Measurements from ENCODE around the gene RASSF8. TPM values are rescaled to one million over a fixed set of nuclear protein-coding genes. Genes with fewer than 3 reads are reported as not detected.

Gene RASSF8
- total RNA-seq, 1 donor from 2014 or later = 29.6 TPM

DNA sequence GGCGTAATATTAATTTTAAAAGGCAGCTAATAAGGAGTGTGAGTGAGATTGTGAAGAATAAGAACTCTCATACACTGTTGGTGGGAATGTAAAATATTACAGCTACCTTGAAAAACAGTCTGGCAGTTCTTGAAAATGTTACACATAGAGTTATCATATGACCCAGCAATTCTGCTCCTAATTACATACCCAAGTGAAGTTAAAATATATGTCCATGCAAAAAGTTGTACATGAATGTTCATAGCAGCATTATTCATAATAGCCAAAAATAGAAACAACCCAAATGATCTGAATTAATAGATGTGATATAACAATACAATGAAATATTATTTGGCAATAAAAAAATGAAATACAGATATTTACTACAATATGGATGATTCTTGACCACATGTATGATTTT, 68.2 kb downstream of the RASSF8 start:
- TF ChIP-seq, protein P1, sequence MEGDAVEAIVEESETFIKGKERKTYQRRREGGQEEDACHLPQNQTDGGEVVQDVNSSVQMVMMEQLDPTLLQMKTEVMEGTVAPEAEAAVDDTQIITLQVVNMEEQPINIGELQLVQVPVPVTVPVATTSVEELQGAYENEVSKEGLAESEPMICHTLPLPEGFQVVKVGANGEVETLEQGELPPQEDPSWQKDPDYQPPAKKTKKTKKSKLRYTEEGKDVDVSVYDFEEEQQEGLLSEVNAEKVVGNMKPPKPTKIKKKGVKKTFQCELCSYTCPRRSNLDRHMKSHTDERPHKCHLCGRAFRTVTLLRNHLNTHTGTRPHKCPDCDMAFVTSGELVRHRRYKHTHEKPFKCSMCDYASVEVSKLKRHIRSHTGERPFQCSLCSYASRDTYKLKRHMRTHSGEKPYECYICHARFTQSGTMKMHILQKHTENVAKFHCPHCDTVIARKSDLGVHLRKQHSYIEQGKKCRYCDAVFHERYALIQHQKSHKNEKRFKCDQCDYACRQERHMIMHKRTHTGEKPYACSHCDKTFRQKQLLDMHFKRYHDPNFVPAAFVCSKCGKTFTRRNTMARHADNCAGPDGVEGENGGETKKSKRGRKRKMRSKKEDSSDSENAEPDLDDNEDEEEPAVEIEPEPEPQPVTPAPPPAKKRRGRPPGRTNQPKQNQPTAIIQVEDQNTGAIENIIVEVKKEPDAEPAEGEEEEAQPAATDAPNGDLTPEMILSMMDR (conservative IDR thresholded peaks at IDR 0.05; ENCODE audit: low read depth, low read length) = no peak
- no peak overlapping the region for H3K4me3 ChIP-seq (ENCODE audit: low read depth, low read length)

DNA sequence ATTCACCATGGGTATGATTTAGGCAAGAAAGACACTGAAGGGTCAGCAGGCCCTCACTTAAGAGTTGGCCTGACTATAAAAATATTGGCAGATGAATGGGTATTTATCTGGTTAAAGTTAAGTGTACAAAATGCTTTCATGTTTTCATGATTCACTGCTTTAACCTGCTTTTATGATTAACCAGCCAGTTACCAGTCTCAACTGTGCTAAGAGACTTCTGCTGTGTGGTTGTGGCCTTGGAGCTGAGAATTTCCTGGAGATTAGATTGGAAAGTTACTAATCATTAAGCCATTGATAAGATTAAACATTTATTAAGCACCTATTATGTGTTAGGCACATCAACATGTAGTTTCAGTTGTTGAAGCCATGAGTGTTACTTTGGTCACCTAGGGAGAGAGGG, 68.9 kb downstream of the RASSF8 start:
- peak overlapping the region; percentile 21 for H3K4me3 ChIP-seq (ENCODE audit: low read depth, low read length)
- TF ChIP-seq, protein P1 (conservative IDR thresholded peaks at IDR 0.05; ENCODE audit: low read depth, low read length) = no peak
- DNase-seq (ENCODE audit: low read depth) = peak; percentile 53

More for the DNA sequence above, 68.2 kb downstream of the RASSF8 start:
- no peak for DNase-seq (ENCODE audit: low read depth)

DNA sequence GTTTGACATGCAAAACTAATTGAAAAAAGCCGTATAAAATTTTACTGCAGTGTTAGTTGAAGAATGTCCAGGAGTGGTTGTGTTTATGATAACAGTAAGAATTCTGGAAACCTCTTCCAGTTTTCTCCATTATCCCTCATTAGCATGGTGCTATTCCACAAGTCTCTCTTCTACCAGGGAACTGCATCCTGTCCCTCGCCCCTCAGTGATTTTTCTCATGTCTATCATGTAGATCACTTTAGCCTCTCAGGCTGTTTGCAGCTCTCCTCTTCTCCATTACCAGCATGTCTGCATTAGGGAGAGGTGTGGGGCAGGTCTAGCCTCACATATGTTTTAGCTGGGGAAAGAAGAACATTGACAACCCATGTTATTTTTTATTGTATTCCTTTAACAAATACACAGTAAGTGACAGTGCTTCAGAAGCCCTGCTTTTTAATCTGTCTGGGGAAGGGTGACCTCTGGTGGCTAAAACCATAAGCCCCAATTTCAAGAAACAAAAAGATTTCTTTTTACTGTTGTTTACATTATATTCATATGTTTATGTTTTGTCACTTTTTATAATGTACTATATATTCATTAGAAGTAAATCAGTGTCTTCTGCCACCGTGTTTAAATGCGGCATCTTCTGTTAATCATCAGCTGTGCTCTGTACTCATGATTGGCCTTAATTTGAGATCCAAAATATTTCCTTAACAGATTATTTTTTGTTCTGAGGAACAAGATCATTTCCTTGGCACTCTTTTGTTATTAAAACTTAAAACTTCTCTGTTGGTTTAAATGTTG, 70.7 kb downstream of the RASSF8 start:
- TF ChIP-seq, protein P1 (conservative IDR thresholded peaks at IDR 0.05; ENCODE audit: low read depth, low read length) = peak; percentile 84
- DNase-seq (ENCODE audit: low read depth) = no peak
- H3K4me3 ChIP-seq (ENCODE audit: low read depth, low read length) = peak overlapping the region; percentile 15

DNA sequence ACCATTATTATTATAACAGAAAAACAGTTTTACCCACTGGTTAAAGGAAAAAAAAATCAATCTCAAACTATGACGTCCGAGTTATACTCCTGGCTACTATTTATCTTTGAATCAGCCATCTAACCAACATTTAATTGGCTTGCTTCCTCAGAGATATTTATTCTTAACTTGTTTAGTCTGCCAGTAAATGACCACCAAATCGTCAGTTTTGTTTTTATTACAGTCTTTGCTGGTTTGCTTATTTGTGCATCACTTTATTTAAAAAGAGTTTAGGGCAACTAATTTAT, 71.2 kb downstream of the RASSF8 start:
- TF ChIP-seq, protein P1 (conservative IDR thresholded peaks at IDR 0.05; ENCODE audit: low read depth, low read length) = no peak
- DNase-seq (ENCODE audit: low read depth) = no peak
- H3K4me3 ChIP-seq (ENCODE audit: low read depth, low read length) = no peak overlapping the region

DNA sequence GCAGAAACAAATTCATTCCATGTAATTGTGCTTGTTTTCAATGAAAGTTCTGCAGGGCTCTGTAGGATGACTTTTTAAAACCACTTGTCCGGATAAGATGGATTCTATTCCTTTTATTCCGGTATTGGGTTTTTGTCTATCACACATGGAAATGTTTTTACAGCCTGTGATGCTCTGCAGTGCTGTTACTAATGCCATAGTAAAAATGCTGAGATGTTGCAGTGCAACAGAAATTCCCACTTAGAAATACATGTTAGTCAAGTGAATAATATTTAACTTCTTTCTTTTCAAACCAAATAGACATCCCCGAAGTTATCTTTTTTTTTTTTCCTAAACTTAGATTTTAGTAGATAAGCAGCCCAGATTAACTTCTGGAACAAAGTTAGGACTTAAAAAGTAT, 71.9 kb downstream of the RASSF8 start:
- TF ChIP-seq, protein P1 (conservative IDR thresholded peaks at IDR 0.05; ENCODE audit: low read depth, low read length) = no peak

DNA sequence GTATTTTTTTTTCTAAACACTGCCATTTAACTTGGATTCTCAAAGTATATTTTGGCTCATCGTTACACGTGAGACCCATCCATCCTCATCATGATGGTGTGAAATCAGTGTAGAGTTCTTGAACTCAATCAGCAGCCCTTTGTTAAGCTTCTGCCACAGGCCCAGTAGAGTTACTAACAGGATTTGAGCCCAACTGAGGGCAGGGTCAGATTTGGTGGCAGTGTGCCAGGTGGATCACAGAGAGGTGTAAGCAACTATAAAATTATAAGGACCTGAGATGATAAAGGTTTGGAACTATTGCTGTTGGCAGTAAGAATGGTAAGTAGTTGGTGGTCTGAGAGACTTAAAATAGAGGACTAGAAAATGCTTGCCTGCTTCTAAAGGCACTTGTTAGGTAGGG, 72.8 kb downstream of the RASSF8 start:
- TF ChIP-seq, protein P1 (conservative IDR thresholded peaks at IDR 0.05; ENCODE audit: low read depth, low read length) = no peak
- no peak overlapping the region for H3K4me3 ChIP-seq (ENCODE audit: low read depth, low read length)
- no peak for DNase-seq (ENCODE audit: low read depth)

More for the DNA sequence above, 71.9 kb downstream of the RASSF8 start:
- DNase-seq (ENCODE audit: low read depth) = no peak
- H3K4me3 ChIP-seq (ENCODE audit: low read depth, low read length) = no peak overlapping the region

DNA sequence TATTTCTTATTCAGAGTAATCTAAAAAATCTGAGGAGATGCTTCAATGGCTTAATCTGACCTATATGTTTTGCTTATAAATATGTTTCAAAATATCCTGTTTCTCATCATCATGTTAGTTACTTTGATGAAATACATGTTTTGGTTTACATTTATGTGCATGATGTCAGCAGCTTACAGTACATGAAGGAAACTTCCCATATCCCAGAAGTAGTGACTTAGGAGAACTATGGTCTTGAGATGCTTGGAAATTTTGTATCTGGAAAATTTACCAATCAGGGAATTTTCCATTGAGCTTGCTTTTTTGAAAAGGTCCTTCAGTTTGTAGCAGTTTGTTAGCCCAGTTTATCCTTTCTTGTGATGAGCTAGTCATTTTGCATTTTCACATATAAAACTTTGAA, 73.3 kb downstream of the RASSF8 start:
- DNase-seq (ENCODE audit: low read depth) = no peak
- H3K4me3 ChIP-seq (ENCODE audit: low read depth, low read length) = no peak overlapping the region
- TF ChIP-seq, protein P1 (conservative IDR thresholded peaks at IDR 0.05; ENCODE audit: low read depth, low read length) = no peak
